Upper lobe of left lung (tissue), 6 donors: ENCODE measurements around the gene COG5. TPM values are rescaled to one million over a fixed set of nuclear protein-coding genes. Genes with fewer than 3 reads are reported as not detected.
A peak's percentile ranks its signal among the peaks of the same experiment; 100 is the strongest.

ENCODE experiments used
- ATAC-seq, 2 donors: fragments of 200-7000 bp; cut with Tn5 transposase; one replicate each; pipeline ENCODE4 v1.9.1; 2022; ENCODE audit warnings: mild to moderate bottlenecking in 2 of 2, moderate library complexity in 2 of 2; ENCODE audit not compliant: low FRiP score in 2 of 2
- DNase-seq, 2 donors: peaks; one replicate each; pipeline ENCODE4 v3.0.0-alpha.2; 2019 to 2020
- H3K27ac ChIP-seq, 4 donors: fragments of 200-600 bp; sonication (generic); one replicate each; pipeline ENCODE4 v1.5.1; 2016 to 2019
- H3K27me3 ChIP-seq, 4 donors: fragments of 200-600 bp; sonication (generic); one replicate each; pipeline ENCODE4 v1.5.1; 2017 to 2019
- H3K36me3 ChIP-seq, 4 donors: fragments of 200-600 bp; sonication (generic); one replicate each; pipeline ENCODE4 v1.5.1; 2016 to 2019
- H3K4me1 ChIP-seq, 4 donors: fragments of 200-600 bp; sonication (generic); one replicate each; pipeline ENCODE4 v1.5.1; 2018 to 2019
- H3K4me3 ChIP-seq, 4 donors: fragments of 200-600 bp; sonication (generic); one replicate each; pipeline ENCODE4 v1.5.1; 2017 to 2019; ENCODE audit warnings: mild to moderate bottlenecking in 2 of 4, moderate library complexity in 1 of 4
- H3K9me3 ChIP-seq, 4 donors: fragments of 200-600 bp; sonication (generic); one replicate each; pipeline ENCODE4 v1.5.1; 2018 to 2019
- EP300 ChIP-seq, 4 donors: sonication (generic); formaldehyde crosslinking; IDR thresholded peaks; one replicate each; pipeline ENCODE4 v1.5.1; 2017; ENCODE audit warnings: antibody characterized with exemption in 4 of 4, control low read depth in 2 of 4
- POLR2A ChIP-seq, 4 donors: fragments of 450-650 bp; IDR thresholded peaks; one replicate each; pipeline ENCODE4 v1.5.1; 2016 to 2017; ENCODE audit warnings: antibody characterized with exemption in 4 of 4, mild to moderate bottlenecking in 2 of 4
- POLR2AphosphoS5 ChIP-seq, 2 donors: sonication (generic); formaldehyde crosslinking; IDR thresholded peaks; one replicate each; pipeline ENCODE4 v1.5.1; 2017; ENCODE audit warnings: antibody characterized with exemption in 2 of 2
- whole genome bisulfite sequencing, 2 donors: methylation state at CpG; one replicate each; pipeline ENCODE4 v1.1.5; 2017 to 2018; 5-methylcytosine and 5-hydroxymethylcytosine counted together
- total RNA-seq, 6 donors: library from RNA; depleted of rRNA in 4 of 6; stranded (reverse); fragments of >200 nt in 4 of 6; gene quantifications; one replicate each; pipeline versions ENCODE4 v1.1.0 to v1.2.1, GENCODE V29; 2016 to 2021
- TF ChIP-seq, protein P1 (sequence below), 6 experiments: fragments of 450-650 bp in 4 of 6; fragments of 200-600 bp in 2 of 6; sonication (generic) in 2 of 6; IDR thresholded peaks; one replicate each; pipeline ENCODE4 v1.5.1; 2016 to 2019; ENCODE audit warnings: antibody characterized with exemption in 6 of 6
- donor health status: DM: no; HTN: no; CAD: no; lungs with moderate emphysema.
- donor health status: DM: no; HTN: yes; CAD: no; lungs with severe emphysema.

Gene COG5
- total RNA-seq, 6 donors from 2014 or later, result 31.6 to 88.0 (median 50.5) TPM

DNA sequence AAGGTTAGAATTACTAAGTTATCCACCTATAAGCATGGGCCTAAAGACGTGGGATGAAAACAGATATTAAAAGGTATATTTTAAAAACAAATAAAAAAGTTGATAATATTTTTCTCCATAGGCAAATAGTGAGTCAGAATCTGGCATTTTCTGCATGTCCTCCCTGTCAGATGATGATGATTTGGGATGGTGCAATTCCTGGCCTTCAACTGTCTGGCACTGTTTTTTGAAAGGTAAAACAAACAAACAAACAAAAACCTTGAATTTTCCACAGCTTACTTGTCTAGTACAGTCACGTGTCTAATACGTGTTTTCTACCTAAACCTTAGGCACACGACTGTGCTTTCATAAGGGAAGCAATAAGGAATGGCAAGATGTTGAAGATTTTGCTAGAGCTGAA, 377.5 kb downstream of the COG5 start:
- H3K9me3 ChIP-seq, result no peaks in the 10 kb centered on the region
- 94 to 98% methylated on average over 4 of the region's 4 CpGs for WGBS, 2 donors
- H3K27me3 ChIP-seq, result no peaks in the 10 kb centered on the region
- ATAC-seq (no peak), DNase-seq (no peak)
- no peak overlapping the region for H3K4me3 ChIP-seq
- H3K36me3 ChIP-seq, result peaks cover 42 to 96% (median 54%) of the 10 kb centered on the region in 4 donors
- H3K27ac ChIP-seq, result no peak overlapping the region
- H3K4me1 ChIP-seq, result peaks cover 0 to 3% (median under 1%) of the 10 kb centered on the region in 4 donors
- TF ChIP-seq POLR2AphosphoS5 (IDR thresholded peaks at IDR 0.05), result no peak
- TF ChIP-seq EP300 (IDR thresholded peaks at IDR 0.05), result no peak
- TF ChIP-seq, protein P1, sequence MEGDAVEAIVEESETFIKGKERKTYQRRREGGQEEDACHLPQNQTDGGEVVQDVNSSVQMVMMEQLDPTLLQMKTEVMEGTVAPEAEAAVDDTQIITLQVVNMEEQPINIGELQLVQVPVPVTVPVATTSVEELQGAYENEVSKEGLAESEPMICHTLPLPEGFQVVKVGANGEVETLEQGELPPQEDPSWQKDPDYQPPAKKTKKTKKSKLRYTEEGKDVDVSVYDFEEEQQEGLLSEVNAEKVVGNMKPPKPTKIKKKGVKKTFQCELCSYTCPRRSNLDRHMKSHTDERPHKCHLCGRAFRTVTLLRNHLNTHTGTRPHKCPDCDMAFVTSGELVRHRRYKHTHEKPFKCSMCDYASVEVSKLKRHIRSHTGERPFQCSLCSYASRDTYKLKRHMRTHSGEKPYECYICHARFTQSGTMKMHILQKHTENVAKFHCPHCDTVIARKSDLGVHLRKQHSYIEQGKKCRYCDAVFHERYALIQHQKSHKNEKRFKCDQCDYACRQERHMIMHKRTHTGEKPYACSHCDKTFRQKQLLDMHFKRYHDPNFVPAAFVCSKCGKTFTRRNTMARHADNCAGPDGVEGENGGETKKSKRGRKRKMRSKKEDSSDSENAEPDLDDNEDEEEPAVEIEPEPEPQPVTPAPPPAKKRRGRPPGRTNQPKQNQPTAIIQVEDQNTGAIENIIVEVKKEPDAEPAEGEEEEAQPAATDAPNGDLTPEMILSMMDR (IDR thresholded peaks at IDR 0.05), result no peak
- TF ChIP-seq POLR2A (IDR thresholded peaks at IDR 0.05), result no peak

DNA sequence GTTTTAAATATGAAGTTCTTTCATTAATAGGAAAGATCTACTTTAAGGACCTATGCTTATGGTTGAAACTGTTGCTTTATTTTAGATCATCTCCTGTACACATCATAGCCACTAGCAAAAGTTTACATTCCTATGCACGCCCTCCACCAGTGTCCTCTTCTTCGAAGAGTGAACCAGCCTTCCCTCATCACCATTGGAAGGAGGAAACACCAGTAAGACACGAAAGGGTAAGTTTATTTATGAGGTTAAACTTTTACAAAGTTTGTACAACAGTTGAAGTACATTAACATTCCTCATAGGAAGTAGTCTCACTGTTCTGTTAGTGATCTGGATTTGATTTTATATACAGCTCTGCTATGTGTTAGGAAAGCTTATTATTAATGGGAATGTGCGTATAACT, 378.0 kb downstream of the COG5 start:
- H3K36me3 ChIP-seq, result peaks cover 39 to 96% (median 54%) of the 10 kb centered on the region in 4 donors
- H3K9me3 ChIP-seq, result no peaks in the 10 kb centered on the region
- H3K27ac ChIP-seq, result no peak overlapping the region
- H3K4me3 ChIP-seq, result no peak overlapping the region
- peaks cover 0 to 8% (median 3%) of the 10 kb centered on the region in 4 donors for H3K4me1 ChIP-seq
- H3K27me3 ChIP-seq, result no peaks in the 10 kb centered on the region
- DNase-seq (no peak), ATAC-seq (no peak)
- TF ChIP-seq, protein P1 (IDR thresholded peaks at IDR 0.05), result no peak
- TF ChIP-seq POLR2A (IDR thresholded peaks at IDR 0.05) (no peak), EP300 (IDR thresholded peaks at IDR 0.05) (no peak), POLR2AphosphoS5 (IDR thresholded peaks at IDR 0.05) (no peak)
- 76 to 80% methylated on average over 4 of the region's 4 CpGs for WGBS, 2 donors

DNA sequence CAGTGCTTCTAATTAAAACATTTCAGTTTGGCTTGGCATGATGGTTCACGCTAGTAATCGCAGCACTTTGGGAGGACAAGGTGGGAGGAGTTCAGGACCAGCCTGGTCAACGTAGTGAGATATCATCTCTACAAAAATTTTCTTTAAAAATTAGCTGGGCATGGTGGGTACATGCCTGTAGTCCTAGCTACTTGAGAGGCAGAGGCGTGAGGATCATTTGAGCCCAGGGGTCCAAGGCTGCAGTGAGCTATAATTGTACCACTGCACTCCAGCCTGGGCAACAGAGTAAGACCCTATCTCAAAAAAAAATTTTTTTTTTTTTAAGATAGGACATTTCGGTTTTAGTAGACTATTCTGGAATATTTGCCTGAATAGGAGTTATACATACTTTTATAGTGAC, 382.5 kb downstream of the COG5 start:
- H3K36me3 ChIP-seq, result peaks cover 15 to 57% (median 27%) of the 10 kb centered on the region in 4 donors
- H3K27ac ChIP-seq, result no peak overlapping the region
- no peak for TF ChIP-seq POLR2AphosphoS5 (IDR thresholded peaks at IDR 0.05)
- no peaks in the 10 kb centered on the region for H3K27me3 ChIP-seq
- ATAC-seq, result no peak
- WGBS, 2 donors, result 89 to 97% methylated on average over 5 of the region's 5 CpGs
- H3K4me1 ChIP-seq, result peaks cover 12 to 33% (median 29%) of the 10 kb centered on the region in 4 donors
- no peak overlapping the region for H3K4me3 ChIP-seq
- DNase-seq, result no peak
- H3K9me3 ChIP-seq, result no peaks in the 10 kb centered on the region

DNA sequence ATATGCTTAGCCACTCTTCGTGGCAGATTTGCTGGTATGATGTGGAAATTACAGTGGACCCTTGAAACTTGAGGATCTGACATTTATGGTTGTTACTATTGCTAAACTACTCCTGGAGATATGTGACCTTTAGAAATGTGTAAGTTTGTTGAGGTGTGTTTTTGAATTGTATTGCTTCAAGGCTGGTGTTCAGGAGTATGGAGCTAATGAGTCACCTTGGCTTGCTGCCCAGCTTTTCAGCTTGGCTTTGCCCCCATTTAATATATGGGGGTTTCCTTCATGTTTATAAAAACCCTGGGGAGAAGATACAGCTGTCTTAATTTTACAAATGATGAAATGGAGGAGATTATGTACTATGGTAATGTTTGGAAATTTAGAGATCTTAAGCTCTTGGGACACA, 383.3 kb downstream of the COG5 start:
- Histone ChIP-seq H3K4me1 (peaks cover 12 to 37% (median 32%) of the 10 kb centered on the region in 4 donors), H3K36me3 (peaks cover 11 to 50% (median 20%) of the 10 kb centered on the region in 4 donors), H3K4me3 (no peak overlapping the region), H3K27me3 (no peaks in the 10 kb centered on the region), H3K27ac (peak overlapping the region in 2 of 4 donors; percentile 40), H3K9me3 (no peaks in the 10 kb centered on the region)
- DNase-seq (peak in 1 of 2 donors; percentile 59), ATAC-seq (no peak)
- TF ChIP-seq EP300 (IDR thresholded peaks at IDR 0.05) (no peak), POLR2A (IDR thresholded peaks at IDR 0.05) (no peak), POLR2AphosphoS5 (IDR thresholded peaks at IDR 0.05) (no peak)
- TF ChIP-seq, protein P1 (IDR thresholded peaks at IDR 0.05), result no peak
- WGBS, 2 donors, result 39 to 53% methylated on average over 1 of the region's 1 CpG

DNA sequence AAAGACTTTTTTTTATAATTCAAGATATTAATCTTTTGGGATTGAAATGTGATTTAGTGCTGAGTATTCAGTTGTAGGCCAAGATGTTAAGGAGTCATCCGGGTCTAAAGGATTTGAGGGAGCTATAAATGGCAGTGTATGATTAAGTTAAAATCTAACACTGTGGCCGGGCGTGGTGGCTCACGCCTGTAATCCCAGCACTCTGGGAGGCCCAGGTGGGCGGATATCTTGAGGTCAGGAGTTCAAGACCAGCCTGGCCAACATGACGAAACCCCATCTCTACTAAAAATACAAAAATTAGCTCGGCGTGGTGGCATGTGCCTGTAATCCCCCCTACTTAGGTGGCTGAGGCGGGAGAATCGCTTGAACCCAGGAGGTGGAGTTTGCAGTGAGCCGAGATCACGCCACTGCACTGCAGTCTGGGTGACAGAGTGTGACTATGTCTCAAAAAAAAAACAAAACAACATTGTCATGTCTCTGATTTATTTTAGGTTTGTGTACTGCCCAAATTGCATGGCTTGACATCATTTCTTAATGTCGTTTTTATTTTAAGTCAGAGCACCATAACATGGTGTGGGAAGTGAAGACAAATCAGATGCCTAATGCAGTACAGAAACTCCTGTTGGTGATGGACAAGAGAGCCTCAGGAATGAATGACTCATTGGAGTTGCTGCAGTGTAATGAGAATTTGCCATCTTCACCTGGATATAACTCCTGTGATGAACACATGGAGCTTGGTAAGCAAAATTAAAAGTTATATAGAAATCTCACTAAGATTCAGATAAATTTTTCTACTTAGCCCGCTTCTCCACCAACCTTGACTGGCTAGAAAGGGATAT, 384.2 kb downstream of the COG5 start:
- no peak for TF ChIP-seq POLR2AphosphoS5 (IDR thresholded peaks at IDR 0.05)
- TF ChIP-seq POLR2A (IDR thresholded peaks at IDR 0.05), result no peak
- TF ChIP-seq, protein P1 (IDR thresholded peaks at IDR 0.05), result no peak
- TF ChIP-seq EP300 (IDR thresholded peaks at IDR 0.05), result no peak
- Histone ChIP-seq H3K4me3 (no peak overlapping the region), H3K4me1 (peaks cover 18 to 44% (median 39%) of the 10 kb centered on the region in 4 donors), H3K27ac (no peak overlapping the region), H3K9me3 (no peaks in the 10 kb centered on the region), H3K27me3 (no peaks in the 10 kb centered on the region), H3K36me3 (peaks cover 7 to 43% (median 16%) of the 10 kb centered on the region in 4 donors)
- DNase-seq (no peak), ATAC-seq (no peak)
- WGBS, 2 donors, result 83 to 92% methylated on average over 14 of the region's 14 CpGs
